PC-3 (cell line): ENCODE results near the gene LOXHD1. TPM values are rescaled to one million over a fixed set of nuclear protein-coding genes. Genes with fewer than 3 reads are reported as not detected.

ENCODE experiments used
- ATAC-seq: fragments of 200-7000 bp; cut with Tn5 transposase; 2 replicates; pipeline ENCODE4 v1.9.1; 2020; ENCODE audit warnings: mild to moderate bottlenecking, moderate library complexity
- BruUV-seq: library from RNA; stranded (reverse); fragments of 400-500 nt; replicated peaks from 2 replicates; lab custom pipeline; 2021; lab: Mats Ljungman, UMichigan
- CTCF ChIA-PET: fragments of 300-600 bp; sonication (Branson Sonifier 250); formaldehyde crosslinking; loops from one replicate; lab custom pipeline; 2022; ENCODE audit warnings: antibody characterized with exemption; lab: Charles Lee
- POLR2A ChIA-PET: fragments of 300-600 bp; sonication (Branson Sonifier 250); formaldehyde crosslinking; loops from one replicate; lab custom pipeline; 2022; ENCODE audit warnings: antibody characterized with exemption; ENCODE audit not compliant: unreplicated experiment; lab: Charles Lee
- DNase-seq: peaks from one replicate; pipeline ENCODE4 v3.0.0-alpha.2; 2015
- H2AFZ ChIP-seq: fragments of 300-600 bp; sonication (generic); 2 replicates; pipeline ENCODE4 v1.6.0; 2016; ENCODE audit warnings: antibody characterized with exemption, low read length
- H3F3A ChIP-seq: fragments of 300-600 bp; sonication (generic); one replicate; pipeline ENCODE4 v1.6.0; 2017; ENCODE audit warnings: antibody characterized with exemption, low read length, control low read depth, mild to moderate bottlenecking; ENCODE audit not compliant: unreplicated experiment
- H3K27ac ChIP-seq: fragments of 300-600 bp; sonication (generic); 2 replicates; pipeline ENCODE4 v1.5.1; 2016; ENCODE audit warnings: mild to moderate bottlenecking, low read length
- H3K27me3 ChIP-seq: fragments of 300-600 bp; sonication (generic); 2 replicates; pipeline ENCODE4 v1.6.1; 2016; ENCODE audit warnings: low read length, mixed read lengths
- H3K36me3 ChIP-seq: fragments of 300-600 bp; sonication (generic); 2 replicates; pipeline ENCODE4 v1.6.1; 2016; ENCODE audit warnings: low read depth, mixed run types, low read length, mixed read lengths
- H3K4me1 ChIP-seq: fragments of 300-600 bp; sonication (generic); 2 replicates; pipeline ENCODE4 v1.5.1; 2016; ENCODE audit warnings: low read length; ENCODE audit not compliant: insufficient read depth
- H3K4me2 ChIP-seq: fragments of 300-600 bp; sonication (generic); 2 replicates; pipeline ENCODE4 v1.6.0; 2016; ENCODE audit warnings: low read length
- H3K4me3 ChIP-seq: fragments of 300-600 bp; sonication (generic); 2 replicates; pipeline ENCODE4 v1.5.1; 2016; ENCODE audit warnings: mild to moderate bottlenecking, low read length, mixed read lengths
- H3K79me2 ChIP-seq: fragments of 300-600 bp; sonication (generic); 2 replicates; pipeline ENCODE4 v1.6.1; 2017; ENCODE audit warnings: low read length, mixed read lengths
- H3K9ac ChIP-seq: fragments of 300-600 bp; sonication (generic); 2 replicates; pipeline ENCODE4 v1.6.0; 2016; ENCODE audit warnings: mild to moderate bottlenecking, low read length
- H3K9me2 ChIP-seq: fragments of 300-600 bp; sonication (generic); replicated peaks from 2 replicates; pipeline ENCODE4 v1.6.1; 2016; ENCODE audit warnings: mixed run types, low read length, mixed read lengths
- H3K9me3 ChIP-seq: fragments of 300-600 bp; sonication (generic); 2 replicates; pipeline ENCODE4 v1.6.1; 2016; ENCODE audit warnings: low read length, mixed read lengths
- H4K20me1 ChIP-seq: fragments of 300-600 bp; sonication (generic); 2 replicates; pipeline ENCODE4 v1.6.1; 2016; ENCODE audit warnings: low read length, mixed read lengths
- CTCF ChIP-seq: fragments of 300-600 bp; sonication (generic); conservative IDR thresholded peaks from 2 replicates; pipeline ENCODE4 v1.5.1; 2017; ENCODE audit warnings: antibody characterized with exemption, low read depth, mild to moderate bottlenecking, low read length
- EZH2 ChIP-seq: fragments of 300-600 bp; sonication (generic); IDR thresholded peaks from one replicate; pipeline ENCODE4 v1.6.1; 2017; ENCODE audit warnings: antibody characterized with exemption, mild to moderate bottlenecking, low read length; ENCODE audit not compliant: unreplicated experiment
- EZH2phosphoT487 ChIP-seq: fragments of 300-600 bp; sonication (generic); IDR thresholded peaks from 2 replicates; pipeline ENCODE4 v1.6.1; 2018; ENCODE audit warnings: mild to moderate bottlenecking, antibody characterized with exemption, low read length, borderline replicate concordance
- intact Hi-C: fragments of 100-400 bp; cut with micrococcal nuclease; formaldehyde crosslinking; loops from 2 replicates; pipeline ENCODE4 v1.9.0; 2023
- total RNA-seq: library from RNA; depleted of rRNA; stranded (reverse); fragments of >200 nt; gene quantifications from 2 replicates; pipeline ENCODE4 v1.2.3, GENCODE V29; 2014

LOXHD1 gene
- total RNA-seq, 1 experiment from 2014 or later, result not detected

GRCh38 chr18:46474487-46475389, 182.3 kb downstream of the LOXHD1 start:
- POLR2A ChIA-PET, result no interaction called here
- BruUV-seq, result no TSS peak
- TF ChIP-seq EZH2, result no peak
- no peak for TF ChIP-seq CTCF
- no peak for TF ChIP-seq EZH2phosphoT487
- DNase-seq (no peak), ATAC-seq (no peak)
- CTCF ChIA-PET, result no interaction called here
- Histone ChIP-seq H3K4me2 (no peak overlapping the region), H3K4me1 (peaks cover 6% of the 10 kb centered on the region), H2AFZ (no peak overlapping the region), H3K9ac (no peak overlapping the region), H3K9me2 (no peaks in the 10 kb centered on the region), H4K20me1 (no peaks in the 10 kb centered on the region), H3K4me3 (no peak overlapping the region), H3K36me3 (no peaks in the 10 kb centered on the region), H3K27me3 (no peaks in the 10 kb centered on the region), H3F3A (no peaks in the 10 kb centered on the region), H3K9me3 (no peaks in the 10 kb centered on the region), H3K27ac (no peak overlapping the region), H3K79me2 (no peaks in the 10 kb centered on the region)
- intact Hi-C loops, result no loop called here

GRCh38 chr18:46471809-46472498, 185.1 kb downstream of the LOXHD1 start:
- H2AFZ ChIP-seq, result no peak overlapping the region
- H3K27ac ChIP-seq, result no peak overlapping the region
- H3K4me3 ChIP-seq, result no peak overlapping the region
- no TSS peak for BruUV-seq
- no peak for DNase-seq
- no peaks in the 10 kb centered on the region for H4K20me1 ChIP-seq
- no peak for TF ChIP-seq EZH2
- no peak for TF ChIP-seq CTCF
- TF ChIP-seq EZH2phosphoT487, result no peak
- H3K79me2 ChIP-seq, result no peaks in the 10 kb centered on the region
- no peak overlapping the region for H3K9ac ChIP-seq
- ChIA-PET CTCF (no interaction called here), POLR2A (no interaction called here)
- no peaks in the 10 kb centered on the region for H3K9me2 ChIP-seq
- H3K9me3 ChIP-seq, result no peaks in the 10 kb centered on the region
- H3F3A ChIP-seq, result no peaks in the 10 kb centered on the region
- H3K27me3 ChIP-seq, result no peaks in the 10 kb centered on the region
- H3K4me2 ChIP-seq, result no peak overlapping the region
- H3K4me1 ChIP-seq, result peaks cover 22% of the 10 kb centered on the region
- intact Hi-C loops, result no loop called here
- no peak for ATAC-seq
- no peaks in the 10 kb centered on the region for H3K36me3 ChIP-seq

GRCh38 chr18:46470714-46471113, 186.3 kb downstream of the LOXHD1 start:
- Histone ChIP-seq H3K27me3 (no peaks in the 10 kb centered on the region), H2AFZ (no peak overlapping the region), H3K79me2 (no peaks in the 10 kb centered on the region), H4K20me1 (no peaks in the 10 kb centered on the region), H3K4me3 (no peak overlapping the region), H3K4me2 (no peak overlapping the region), H3K27ac (no peak overlapping the region), H3K9me2 (no peaks in the 10 kb centered on the region), H3K36me3 (no peaks in the 10 kb centered on the region), H3K4me1 (peaks cover 22% of the 10 kb centered on the region), H3F3A (no peaks in the 10 kb centered on the region), H3K9me3 (no peaks in the 10 kb centered on the region), H3K9ac (no peak overlapping the region)
- no peak for DNase-seq
- intact Hi-C loops, result no loop called here
- CTCF ChIA-PET, result no interaction called here
- TF ChIP-seq EZH2 (no peak), CTCF (no peak), EZH2phosphoT487 (no peak)
- ATAC-seq, result no peak
- POLR2A ChIA-PET, result no interaction called here
- BruUV-seq, result no TSS peak
